RWPE2 (cell line): ENCODE data around the gene DNAJB6.
A peak's percentile ranks its signal among the peaks of the same experiment; 100 is the strongest.
"Not testable (repeated sequence)": the region's sequence is repeated elsewhere in the genome, so short reads cannot be mapped to it uniquely, and the experiment has no call there.

Source experiments
- ATAC-seq: fragments of 200-7000 bp; cut with Tn5 transposase; 3 replicates; pipeline ENCODE4 v1.9.1; 2021; ENCODE audit warnings: low read depth
- DNase-seq: peaks from one replicate; pipeline ENCODE4 v3.0.0-alpha.2; 2020; ENCODE audit warnings: low spot score
- H3K27ac ChIP-seq: fragments of 450-650 bp; 2 replicates; pipeline ENCODE4 v1.5.1; 2017; ENCODE audit warnings: mild to moderate bottlenecking; ENCODE audit not compliant: poor library complexity, severe bottlenecking
- H3K27me3 ChIP-seq: fragments of 250-450 bp; sonication (Bioruptor Pico); 2 replicates; pipeline ENCODE4 v1.5.1; 2021; ENCODE audit warnings: mild to moderate bottlenecking, moderate library complexity; ENCODE audit not compliant: insufficient read depth, poor library complexity, severe bottlenecking
- H3K36me3 ChIP-seq: fragments of 250-450 bp; sonication (Bioruptor Pico); 2 replicates; pipeline ENCODE4 v1.5.1; 2020; ENCODE audit warnings: low read depth, mild to moderate bottlenecking, moderate library complexity
- H3K4me1 ChIP-seq: fragments of 250-450 bp; sonication (Bioruptor Pico); 2 replicates; pipeline ENCODE4 v1.5.1; 2021; ENCODE audit warnings: mild to moderate bottlenecking, moderate library complexity; ENCODE audit not compliant: insufficient read depth, poor library complexity, severe bottlenecking
- H3K4me3 ChIP-seq: fragments of 250-450 bp; sonication (Bioruptor Pico); 2 replicates; pipeline ENCODE4 v1.5.1; 2021; ENCODE audit warnings: mild to moderate bottlenecking, moderate library complexity; ENCODE audit not compliant: severe bottlenecking
- H3K9me3 ChIP-seq: fragments of 250-450 bp; sonication (Bioruptor Pico); 2 replicates; pipeline ENCODE4 v1.5.1; 2021; ENCODE audit warnings: mild to moderate bottlenecking, moderate library complexity; ENCODE audit not compliant: severe bottlenecking
- TF ChIP-seq, protein P1 (sequence below): fragments of 450-650 bp; IDR thresholded peaks from one replicate; pipeline ENCODE4 v1.5.1; 2017; ENCODE audit warnings: mild to moderate bottlenecking, moderate library complexity; ENCODE audit not compliant: poor library complexity, severe bottlenecking

The DNAJB6 gene

DNA sequence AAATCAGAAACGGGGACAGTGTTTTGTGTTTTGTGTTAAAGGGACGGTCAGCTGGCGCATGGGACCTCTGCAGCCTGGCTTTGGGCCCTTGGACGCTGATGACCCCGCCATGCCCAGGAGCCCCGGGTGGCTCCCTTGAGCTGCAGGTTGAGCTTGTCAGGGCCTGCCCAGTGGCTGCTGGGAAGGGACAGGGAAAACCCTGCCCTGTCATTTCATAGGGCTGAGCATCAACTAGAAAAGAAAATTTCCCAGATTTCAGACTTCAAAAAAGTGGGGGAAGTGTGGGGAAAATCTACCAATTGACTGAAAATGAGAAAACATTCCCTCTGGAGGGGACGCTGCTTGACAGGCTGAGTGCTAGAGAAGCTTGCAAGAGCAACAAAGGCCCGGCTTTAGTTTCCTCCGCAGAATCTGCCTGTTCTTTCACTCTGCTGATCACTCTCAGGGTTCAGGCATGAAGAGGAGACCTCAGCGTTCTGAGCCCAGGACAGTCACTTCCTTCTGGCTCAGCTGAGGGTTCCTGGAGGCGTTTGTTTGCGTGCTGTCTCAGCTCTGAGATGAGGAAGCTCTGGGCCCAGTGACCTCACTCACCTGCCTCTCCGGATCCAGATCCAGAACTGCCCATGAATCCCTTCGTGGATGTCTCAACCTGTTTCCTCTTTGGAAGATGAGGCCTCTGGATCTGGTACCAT lies 18.6 kb upstream of the DNAJB6 start:
- H3K4me3 ChIP-seq: no peak overlapping the region
- ATAC-seq (peak; percentile 87), DNase-seq (no peak)
- peaks cover 26% of the 10 kb centered on the region for H3K4me1 ChIP-seq
- H3K27me3 ChIP-seq: no peaks in the 10 kb centered on the region
- H3K9me3 ChIP-seq: no peaks in the 10 kb centered on the region
- H3K27ac ChIP-seq: peak overlapping the region; percentile 85
- TF ChIP-seq, protein P1, sequence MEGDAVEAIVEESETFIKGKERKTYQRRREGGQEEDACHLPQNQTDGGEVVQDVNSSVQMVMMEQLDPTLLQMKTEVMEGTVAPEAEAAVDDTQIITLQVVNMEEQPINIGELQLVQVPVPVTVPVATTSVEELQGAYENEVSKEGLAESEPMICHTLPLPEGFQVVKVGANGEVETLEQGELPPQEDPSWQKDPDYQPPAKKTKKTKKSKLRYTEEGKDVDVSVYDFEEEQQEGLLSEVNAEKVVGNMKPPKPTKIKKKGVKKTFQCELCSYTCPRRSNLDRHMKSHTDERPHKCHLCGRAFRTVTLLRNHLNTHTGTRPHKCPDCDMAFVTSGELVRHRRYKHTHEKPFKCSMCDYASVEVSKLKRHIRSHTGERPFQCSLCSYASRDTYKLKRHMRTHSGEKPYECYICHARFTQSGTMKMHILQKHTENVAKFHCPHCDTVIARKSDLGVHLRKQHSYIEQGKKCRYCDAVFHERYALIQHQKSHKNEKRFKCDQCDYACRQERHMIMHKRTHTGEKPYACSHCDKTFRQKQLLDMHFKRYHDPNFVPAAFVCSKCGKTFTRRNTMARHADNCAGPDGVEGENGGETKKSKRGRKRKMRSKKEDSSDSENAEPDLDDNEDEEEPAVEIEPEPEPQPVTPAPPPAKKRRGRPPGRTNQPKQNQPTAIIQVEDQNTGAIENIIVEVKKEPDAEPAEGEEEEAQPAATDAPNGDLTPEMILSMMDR: no peak
- no peaks in the 10 kb centered on the region for H3K36me3 ChIP-seq

DNA sequence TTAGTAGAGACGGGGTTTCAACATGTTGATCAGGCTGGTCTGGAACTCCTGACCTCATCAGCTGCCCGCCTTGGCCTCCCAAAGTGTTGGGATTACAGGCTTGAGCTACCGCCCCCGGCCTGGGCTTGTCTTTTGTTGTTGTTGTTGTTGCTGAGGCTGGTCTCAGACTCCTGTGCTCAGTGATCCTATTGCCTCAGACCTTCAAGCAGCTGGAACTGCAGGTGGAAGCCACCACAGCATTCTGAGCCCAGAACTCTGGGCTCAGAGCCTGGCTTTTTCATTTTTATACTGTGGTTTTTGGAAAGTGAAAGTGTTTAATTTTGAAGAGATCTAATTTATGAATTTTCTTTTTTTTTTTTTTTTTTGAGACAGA lies 16.2 kb upstream of the DNAJB6 start:
- H3K9me3 ChIP-seq: no peaks in the 10 kb centered on the region
- no peak overlapping the region for H3K4me3 ChIP-seq
- DNase-seq: no peak
- TF ChIP-seq, protein P1: no peak
- H3K36me3 ChIP-seq: no peaks in the 10 kb centered on the region
- H3K4me1 ChIP-seq: peaks cover 26% of the 10 kb centered on the region
- H3K27me3 ChIP-seq: no peaks in the 10 kb centered on the region
- H3K27ac ChIP-seq: peak overlapping the region; percentile 85
- ATAC-seq: no peak

DNA sequence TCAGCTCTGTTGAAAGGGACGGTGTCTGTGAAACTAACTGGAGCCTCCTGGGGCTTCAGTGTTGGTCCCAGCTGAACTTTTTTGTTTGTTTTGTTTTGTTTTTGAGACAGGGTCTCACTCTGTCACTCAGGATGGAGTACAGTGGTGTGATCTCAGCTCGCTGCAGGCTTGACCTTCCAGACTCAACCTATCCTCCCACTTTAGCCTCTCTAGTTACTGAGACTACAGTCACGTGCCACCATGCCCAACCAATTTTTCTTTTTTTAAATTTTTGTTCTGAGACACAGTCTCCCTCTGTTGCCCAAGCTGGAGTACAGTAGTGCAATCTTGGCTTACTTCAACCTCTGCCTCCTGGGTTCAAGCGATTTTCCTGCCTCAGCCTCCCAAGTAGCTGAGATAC lies 13.4 kb upstream of the DNAJB6 start:
- H3K36me3 ChIP-seq: no peaks in the 10 kb centered on the region
- no peak overlapping the region for H3K27ac ChIP-seq
- TF ChIP-seq, protein P1: peak; percentile 7
- H3K4me3 ChIP-seq: no peak overlapping the region
- no peaks in the 10 kb centered on the region for H3K9me3 ChIP-seq
- no peak for ATAC-seq
- no peak for DNase-seq
- H3K4me1 ChIP-seq: peaks cover 17% of the 10 kb centered on the region
- H3K27me3 ChIP-seq: no peaks in the 10 kb centered on the region

DNA sequence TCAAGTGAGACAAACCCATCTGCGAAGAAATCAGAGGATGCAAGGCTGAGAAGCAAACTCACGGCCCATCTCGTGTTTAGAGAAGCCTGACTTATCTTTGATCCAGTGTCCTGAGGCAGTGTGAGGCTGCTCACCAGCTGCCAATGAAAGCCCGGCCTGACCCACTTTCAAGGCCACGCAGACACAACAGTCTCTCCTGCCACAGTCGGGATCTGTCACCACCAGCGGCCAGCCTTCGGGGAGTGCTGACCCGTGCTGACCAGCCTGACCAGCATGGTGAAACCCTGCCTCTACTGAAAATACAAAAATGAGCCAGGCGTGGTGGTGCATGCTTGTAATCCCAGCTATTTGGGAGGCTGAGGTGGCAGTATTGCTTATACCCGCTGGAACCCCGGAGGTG lies 7.4 kb upstream of the DNAJB6 start:
- Histone ChIP-seq H3K9me3 (no peaks in the 10 kb centered on the region), H3K27me3 (no peaks in the 10 kb centered on the region), H3K4me1 (no peaks in the 10 kb centered on the region), H3K27ac (no peak overlapping the region), H3K4me3 (no peak overlapping the region), H3K36me3 (no peaks in the 10 kb centered on the region)
- DNase-seq: no peak
- TF ChIP-seq, protein P1: no peak
- no peak for ATAC-seq

DNA sequence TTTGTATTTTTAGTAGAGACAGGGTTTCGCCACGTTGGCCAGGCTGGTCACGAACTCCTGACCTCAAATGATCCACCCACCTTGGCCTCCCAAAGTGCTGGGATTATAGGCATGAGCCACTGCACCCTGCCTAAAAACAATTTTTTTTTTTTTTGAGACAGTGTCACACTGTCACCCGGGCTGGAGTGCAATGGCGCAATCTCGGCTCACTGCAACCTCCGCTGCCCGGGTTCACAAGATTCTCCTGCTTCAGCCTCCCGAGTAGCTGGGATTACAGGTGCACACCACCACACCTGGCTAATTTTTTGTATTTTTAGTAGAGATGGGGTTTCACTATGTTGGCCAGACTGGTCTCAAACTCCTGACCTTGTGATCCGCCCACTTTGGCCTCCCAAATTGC lies 6.2 kb upstream of the DNAJB6 start:
- H3K36me3 ChIP-seq, H3K27ac ChIP-seq, H3K4me3 ChIP-seq, H3K27me3 ChIP-seq, H3K9me3 ChIP-seq, ATAC-seq, H3K4me1 ChIP-seq, DNase-seq: not testable (repeated sequence)

DNA sequence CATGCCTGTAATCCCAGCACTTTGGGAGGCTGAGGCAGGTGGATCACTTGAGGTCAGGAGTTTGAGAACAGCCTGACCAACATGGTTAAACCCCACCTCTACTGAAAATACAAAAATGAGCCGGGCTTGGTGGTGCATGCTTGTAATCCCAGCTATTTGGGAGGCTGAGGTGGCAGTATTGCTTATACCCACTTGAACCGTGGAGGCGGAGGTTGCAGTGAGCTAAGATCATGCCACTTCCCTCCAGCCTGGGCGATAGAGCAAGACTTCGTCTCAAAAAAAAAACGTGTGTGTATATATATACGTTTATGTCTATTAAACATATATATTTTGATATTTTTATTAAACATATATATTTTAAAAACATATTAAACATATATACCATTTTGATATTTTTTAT lies 5.8 kb upstream of the DNAJB6 start:
- ATAC-seq, H3K9me3 ChIP-seq, H3K27me3 ChIP-seq, H3K4me3 ChIP-seq, H3K27ac ChIP-seq, H3K36me3 ChIP-seq, DNase-seq, H3K4me1 ChIP-seq: not testable (repeated sequence)
